Measurements from ENCODE around the gene RTN1.

GRCh38 chr14:59869381-59870255, 958 bp downstream of the RTN1 start:
- no peak for TF ChIP-seq CTCF (IDR thresholded peaks at IDR 0.05; ENCODE audit: insufficient read depth, low read length)
- no peak for TF ChIP-seq REST (IDR thresholded peaks at IDR 0.05; ENCODE audit: insufficient replicate concordance, low read depth)

All from HL-60 (cell line).